ENCODE measurements around the gene RPS5. TPM values are rescaled to one million over a fixed set of nuclear protein-coding genes. Genes with fewer than 3 reads are reported as not detected.
A peak's percentile ranks its signal among the peaks of the same experiment; 100 is the strongest.
"Not testable (repeated sequence)": the region's sequence is repeated elsewhere in the genome, so short reads cannot be mapped to it uniquely, and the experiment has no call there.

Gene RPS5
- total RNA-seq, 4 donors from 2014 or later: 428 to 1,258 (median 517) TPM

GRCh38 chr19:58400316-58400915, 13.3 kb downstream of the RPS5 start:
- TF ChIP-seq CTCF (IDR thresholded peaks at IDR 0.05) (no peak), POLR2A (IDR thresholded peaks at IDR 0.05) (no peak)
- H3K4me3 ChIP-seq: peak overlapping the region; percentile 47 to 80 (median 56)
- H3K27ac ChIP-seq: peak overlapping the region in 1 of 4 donors; percentile 48
- H3K4me1 ChIP-seq: peaks cover 4 to 33% (median 8%) of the 10 kb centered on the region in 4 donors
- DNase-seq: no peak
- peaks cover 0 to 18% of the 10 kb centered on the region in 2 donors for H3K27me3 ChIP-seq
- H3K9me3 ChIP-seq: no peaks in the 10 kb centered on the region
- H3K36me3 ChIP-seq: no peaks in the 10 kb centered on the region

- peak; percentile 99 to 100 (median 100) for DNase-seq
Measured at GRCh38 chr19:58400916-58401839, 14.1 kb downstream of the RPS5 start.

GRCh38 chr19:58401840-58402421, 14.9 kb downstream of the RPS5 start:
- TF ChIP-seq POLR2A (IDR thresholded peaks at IDR 0.05) (no peak), CTCF (IDR thresholded peaks at IDR 0.05) (no peak)
- DNase-seq: peak in 2 of 3 donors; percentile 43 to 50

More at GRCh38 chr19:58400916-58401839, 14.1 kb downstream of the RPS5 start:
- peak overlapping the region; percentile 47 to 80 (median 62) for H3K4me3 ChIP-seq
- no peaks in the 10 kb centered on the region for H3K36me3 ChIP-seq
- no peaks in the 10 kb centered on the region for H3K9me3 ChIP-seq
- H3K4me1 ChIP-seq: peaks cover 4 to 29% (median 8%) of the 10 kb centered on the region in 4 donors
- TF ChIP-seq POLR2A (IDR thresholded peaks at IDR 0.05): peak; percentile 46 to 53
- peak in 1 of 6 experiments; percentile 11 for TF ChIP-seq CTCF (IDR thresholded peaks at IDR 0.05)
- peak overlapping the region; percentile 65 to 82 (median 71) for H3K27ac ChIP-seq
- H3K27me3 ChIP-seq: peaks cover 0 to 13% of the 10 kb centered on the region in 2 donors

DNA sequence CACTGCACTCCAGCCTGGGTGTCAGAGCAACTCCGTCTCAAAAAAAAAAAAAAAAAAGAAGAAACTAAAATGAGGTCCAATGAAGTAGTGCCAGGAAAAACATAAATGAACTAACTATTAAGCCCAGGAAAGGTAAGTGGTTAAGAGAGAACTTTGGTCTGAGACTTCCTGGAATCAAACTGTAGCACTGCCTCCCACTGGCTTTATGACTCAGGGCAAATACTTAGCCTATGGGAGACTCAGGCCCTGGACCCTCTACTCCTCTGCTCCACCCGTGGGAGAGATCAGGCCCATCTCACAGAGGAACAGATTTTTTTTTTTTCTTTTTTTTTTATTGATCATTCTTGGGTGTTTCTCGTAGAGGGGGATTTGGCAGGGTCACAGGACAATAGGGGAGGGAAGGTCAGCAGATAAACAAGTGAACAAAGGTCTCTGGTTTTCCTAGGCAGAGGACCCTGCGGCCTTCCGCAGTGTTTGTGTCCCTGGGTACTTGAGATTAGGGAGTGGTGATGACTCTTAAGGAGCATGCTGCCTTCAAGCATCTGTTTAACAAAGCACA, 16.9 kb downstream of the RPS5 start:
- not testable (repeated sequence) for H3K27me3 ChIP-seq, H3K36me3 ChIP-seq, DNase-seq, H3K9me3 ChIP-seq, H3K4me3 ChIP-seq
- peak overlapping the region in 1 of 4 donors; percentile 2 for H3K27ac ChIP-seq
- H3K4me1 ChIP-seq: peaks cover 4 to 33% (median 13%) of the 10 kb centered on the region in 4 donors

More at GRCh38 chr19:58401840-58402421, 14.9 kb downstream of the RPS5 start:
- peaks cover 4 to 24% (median 8%) of the 10 kb centered on the region in 4 donors for H3K4me1 ChIP-seq
- peak overlapping the region in 3 of 4 donors; percentile 65 to 82 (median 77) for H3K27ac ChIP-seq
- H3K4me3 ChIP-seq: peak overlapping the region; percentile 47 to 80 (median 62)
- peaks cover 0 to 9% of the 10 kb centered on the region in 2 donors for H3K27me3 ChIP-seq
- H3K9me3 ChIP-seq: no peaks in the 10 kb centered on the region
- no peaks in the 10 kb centered on the region for H3K36me3 ChIP-seq

- Histone ChIP-seq H3K36me3 (no peaks in the 10 kb centered on the region), H3K27me3 (no peaks in the 10 kb centered on the region), H3K4me1 (peaks cover 0 to 31% (median 8%) of the 10 kb centered on the region in 4 donors), H3K27ac (peak overlapping the region in 2 of 4 donors; percentile 79 to 93), H3K9me3 (no peaks in the 10 kb centered on the region), H3K4me3 (peak overlapping the region in 2 of 4 donors; percentile 81 to 100)
- DNase-seq: no peak
- TF ChIP-seq POLR2A (IDR thresholded peaks at IDR 0.05) (no peak), CTCF (IDR thresholded peaks at IDR 0.05) (peak in 1 of 6 experiments; percentile 11)
Measured at GRCh38 chr19:58406818-58407657, 20.0 kb downstream of the RPS5 start.
